HepG2 (cell line): Measurements from ENCODE around the gene IDH3A. TPM values are rescaled to one million over a fixed set of nuclear protein-coding genes. Genes with fewer than 3 reads are reported as not detected.
A peak's percentile ranks its signal among the peaks of the same experiment; 100 is the strongest.

Source experiments
- ATAC-seq: fragments of 200-7000 bp; cut with Tn5 transposase; 3 replicates; pipeline ENCODE4 v1.9.1; 2020; ENCODE audit warnings: mild to moderate bottlenecking, moderate library complexity
- BruUV-seq: library from RNA; stranded (reverse); fragments of 400-500 nt; replicated peaks from 2 replicates; lab custom pipeline; 2021; lab: Mats Ljungman, UMichigan
- CTCF ChIA-PET: fragments of 300-600 bp; formaldehyde crosslinking; extraction: SDS; loops from one replicate; lab custom pipeline; 2021; ENCODE audit warnings: low total read pairs, inconsistent platforms, low intra/inter-chr PET ratio; lab: Yijun Ruan, JAX
- POLR2A ChIA-PET: fragments of 350-600 bp; sonication (Branson Sonifier 250); formaldehyde crosslinking; loops from one replicate; lab custom pipeline; 2020; ENCODE audit warnings: antibody characterized with exemption, inconsistent platforms; lab: Yijun Ruan, JAX
- DNase-seq: peaks from one replicate; pipeline ENCODE4 v3.0.0-alpha.2; 2015; ENCODE audit warnings: low spot score
- FAIRE-seq: peaks from 3 replicates; lab custom pipeline; 2011; peaks lifted over from hg19 to GRCh38; lab: Jason Lieb, UNC
- H2AFZ ChIP-seq: one replicate; pipeline ENCODE4 v1.6.1; 2011; ENCODE audit warnings: low read length, inconsistent platforms
- H3K27ac ChIP-seq: fragments of 300-600 bp; 3 replicates; pipeline ENCODE4 v1.8.0; 2011; ENCODE audit warnings: mixed run types, mild to moderate bottlenecking, mixed read lengths, low read length, inconsistent platforms; ENCODE audit not compliant: insufficient read depth; ENCODE audit errors: extremely low read length
- H3K27me3 ChIP-seq, 2 experiments: fragments of 200-600 bp in 1 of 2; 2 replicates in 1 of 2; 3 replicates in 1 of 2; pipeline versions ENCODE4 v1.6.0 to v1.8.0; 2011; ENCODE audit warnings: low read length in 2 of 2, mild to moderate bottlenecking in 2 of 2, moderate library complexity in 2 of 2, inconsistent platforms in 1 of 2; ENCODE audit not compliant: insufficient read depth in 2 of 2, control insufficient read depth in 1 of 2
- H3K36me3 ChIP-seq, 2 experiments: fragments of 200-600 bp in 1 of 2; replicated peaks in 1 of 2; 2 replicates in 1 of 2; 3 replicates in 1 of 2; pipeline versions ENCODE4 v1.5.1 to v1.8.0; 2011; ENCODE audit warnings: low read length in 2 of 2, inconsistent platforms in 1 of 2; ENCODE audit not compliant: insufficient read depth in 2 of 2, control insufficient read depth in 1 of 2
- H3K4me1 ChIP-seq: 2 replicates; pipeline ENCODE4 v1.5.1; 2012; ENCODE audit warnings: low read length, inconsistent platforms; ENCODE audit not compliant: insufficient read depth
- H3K4me2 ChIP-seq: 2 replicates; pipeline ENCODE4 v1.6.0; 2011; ENCODE audit warnings: low read depth, low read length, inconsistent platforms
- H3K4me3 ChIP-seq, 3 experiments: fragments of 200-600 bp in 1 of 3; sonication (generic), shearing (Covaris generic) in 1 of 3; replicated peaks in 1 of 3; 2 replicates each; pipeline ENCODE4 v1.5.1; 2011 to 2016; ENCODE audit warnings: low read length in 3 of 3, inconsistent platforms in 2 of 3, low read depth in 2 of 3, mild to moderate bottlenecking in 2 of 3, control low read depth in 1 of 3, mixed read lengths in 1 of 3; ENCODE audit not compliant: insufficient read depth in 1 of 3
- H3K79me2 ChIP-seq: one replicate; pipeline ENCODE4 v1.6.1; 2011; ENCODE audit warnings: low read length, inconsistent platforms; ENCODE audit not compliant: insufficient read depth
- H3K9ac ChIP-seq: 2 replicates; pipeline ENCODE4 v1.6.0; 2011; ENCODE audit warnings: mild to moderate bottlenecking, low read depth, low read length, inconsistent platforms; ENCODE audit not compliant: insufficient read depth
- H3K9me3 ChIP-seq: 2 replicates; pipeline ENCODE4 v1.5.1; 2012; ENCODE audit warnings: mild to moderate bottlenecking, low read length
- H4K20me1 ChIP-seq: 2 replicates; pipeline ENCODE4 v1.6.0; 2011; ENCODE audit warnings: inconsistent platforms, mild to moderate bottlenecking, low read length, moderate library complexity; ENCODE audit not compliant: insufficient read depth
- HNRNPL ChIP-seq: fragments of 200-400 bp; formaldehyde crosslinking; IDR thresholded peaks from 2 replicates; pipeline ENCODE4 v1.6.1; 2017; ENCODE audit warnings: mild to moderate bottlenecking, low read depth, low read length
- ZNF331 ChIP-seq: sonication (generic); formaldehyde crosslinking; IDR thresholded peaks from 2 replicates; pipeline ENCODE4 v1.4.0; 2020; ENCODE audit warnings: missing genetic modification reagents
- WGBS: methylation state at CpG from one replicate; pipeline ENCODE4 v1.1.6; 2017; ENCODE audit warnings: low lambda C conversion rate; 5-methylcytosine and 5-hydroxymethylcytosine counted together
- in situ Hi-C: cut with HindIII; loops from 2 replicates; pipeline ENCODE4 v1.10.0; 2017; ENCODE audit warnings: low pct_unique_long_range_greater_than_20kb; ENCODE audit not compliant: extremely low pct_ligation_motif_present
- intact Hi-C: fragments of 100-400 bp; cut with micrococcal nuclease; formaldehyde crosslinking; loops from one replicate; pipeline ENCODE4 v1.10.0; 2022; ENCODE audit not compliant: unreplicated experiment
- polyA plus RNA-seq, 8 experiments: library from polyadenylated mRNA; depleted of rRNA in 3 of 8; stranded (reverse) in 7 of 8; unstranded in 1 of 8; fragments of >200 nt; fragmentation: Illumina TruSeq in 4 of 8; extraction: Trizol in 4 of 8; gene quantifications; 2 replicates each; pipeline versions ENCODE4 v1.2.1 to v1.2.3, GENCODE V29; 2011 to 2016; ENCODE audit warnings: low read depth in 4 of 8, missing spikeins in 1 of 8, mixed read lengths in 1 of 8; ENCODE audit not compliant: insufficient read depth in 1 of 8
- total RNA-seq, 5 experiments: library from RNA; depleted of rRNA; stranded (reverse); fragments of >200 nt; fragmentation: Illumina TruSeq; extraction: Trizol; gene quantifications; 2 replicates each; pipeline ENCODE4 v1.2.3, GENCODE V29; 2016; ENCODE audit warnings: low read depth in 1 of 5
- TF ChIP-seq, protein P1 (sequence below): sonication (generic); formaldehyde crosslinking; IDR thresholded peaks from 2 replicates; pipeline ENCODE4 v1.5.1; 2020; ENCODE audit warnings: mild to moderate bottlenecking, missing genetic modification reagents, moderate library complexity

IDH3A gene
- total and polyA plus RNA-seq, 2 of the 13 experiments (the other 11 are each of a cell fraction or from before 2014, with no cell fraction given) = 40.7 to 50.7 TPM

DNA sequence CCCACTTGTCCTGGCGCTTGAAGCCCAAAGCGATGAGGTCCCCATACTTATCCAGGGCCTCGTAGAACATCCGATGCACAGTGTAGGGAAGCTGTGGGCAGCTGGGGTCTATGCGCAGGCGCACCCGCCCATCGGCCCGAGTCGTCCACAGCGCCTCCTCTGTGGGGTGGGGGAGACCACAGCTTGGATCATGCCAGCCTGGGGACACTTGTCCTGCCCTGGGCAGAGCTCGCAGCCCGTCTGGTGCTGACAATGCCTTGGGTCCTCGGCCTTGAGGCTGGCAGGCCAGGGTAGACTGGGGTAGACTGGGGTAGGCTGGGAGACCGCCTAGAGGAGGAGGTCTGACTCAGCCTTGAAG is 45.4 kb downstream of the IDH3A start:
- Histone ChIP-seq H3K4me1 (no peaks in the 10 kb centered on the region), H3K36me3 (no peaks in the 10 kb centered on the region), H3K79me2 (no peaks in the 10 kb centered on the region), H3K9ac (no peak overlapping the region), H3K4me2 (no peak overlapping the region), H2AFZ (no peak overlapping the region), H4K20me1 (no peaks in the 10 kb centered on the region), H3K27me3 (peaks cover 0 to 3% of the 10 kb centered on the region in 2 experiments; a peak in 2 of 5 replicates), H3K27ac (no peak overlapping the region), H3K9me3 (no peaks in the 10 kb centered on the region), H3K4me3 (no peak overlapping the region)
- TF ChIP-seq HNRNPL (0 out of 2 replicates have a peak, but pooled peaks have one; percentile 20), ZNF331 (CRISPR knock-in tag) (no peak)
- TF ChIP-seq, protein P1, sequence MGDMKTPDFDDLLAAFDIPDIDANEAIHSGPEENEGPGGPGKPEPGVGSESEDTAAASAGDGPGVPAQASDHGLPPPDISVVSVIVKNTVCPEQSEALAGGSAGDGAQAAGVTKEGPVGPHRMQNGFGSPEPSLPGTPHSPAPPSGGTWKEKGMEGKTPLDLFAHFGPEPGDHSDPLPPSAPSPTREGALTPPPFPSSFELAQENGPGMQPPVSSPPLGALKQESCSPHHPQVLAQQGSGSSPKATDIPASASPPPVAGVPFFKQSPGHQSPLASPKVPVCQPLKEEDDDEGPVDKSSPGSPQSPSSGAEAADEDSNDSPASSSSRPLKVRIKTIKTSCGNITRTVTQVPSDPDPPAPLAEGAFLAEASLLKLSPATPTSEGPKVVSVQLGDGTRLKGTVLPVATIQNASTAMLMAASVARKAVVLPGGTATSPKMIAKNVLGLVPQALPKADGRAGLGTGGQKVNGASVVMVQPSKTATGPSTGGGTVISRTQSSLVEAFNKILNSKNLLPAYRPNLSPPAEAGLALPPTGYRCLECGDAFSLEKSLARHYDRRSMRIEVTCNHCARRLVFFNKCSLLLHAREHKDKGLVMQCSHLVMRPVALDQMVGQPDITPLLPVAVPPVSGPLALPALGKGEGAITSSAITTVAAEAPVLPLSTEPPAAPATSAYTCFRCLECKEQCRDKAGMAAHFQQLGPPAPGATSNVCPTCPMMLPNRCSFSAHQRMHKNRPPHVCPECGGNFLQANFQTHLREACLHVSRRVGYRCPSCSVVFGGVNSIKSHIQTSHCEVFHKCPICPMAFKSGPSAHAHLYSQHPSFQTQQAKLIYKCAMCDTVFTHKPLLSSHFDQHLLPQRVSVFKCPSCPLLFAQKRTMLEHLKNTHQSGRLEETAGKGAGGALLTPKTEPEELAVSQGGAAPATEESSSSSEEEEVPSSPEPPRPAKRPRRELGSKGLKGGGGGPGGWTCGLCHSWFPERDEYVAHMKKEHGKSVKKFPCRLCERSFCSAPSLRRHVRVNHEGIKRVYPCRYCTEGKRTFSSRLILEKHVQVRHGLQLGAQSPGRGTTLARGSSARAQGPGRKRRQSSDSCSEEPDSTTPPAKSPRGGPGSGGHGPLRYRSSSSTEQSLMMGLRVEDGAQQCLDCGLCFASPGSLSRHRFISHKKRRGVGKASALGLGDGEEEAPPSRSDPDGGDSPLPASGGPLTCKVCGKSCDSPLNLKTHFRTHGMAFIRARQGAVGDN (CRISPR knock-in tag) = 0 out of 2 replicates have a peak, but pooled peaks have one; percentile 16
- ChIA-PET POLR2A (interaction anchor here (0.7 kb wide), 1 partner anchor 45 kb away, joined by 3 read pairs; the partner anchor contains the start of gene IDH3A), CTCF (interaction anchor here (2.1 to 4.1 kb wide), 3 partner anchors 47 to 82 kb away, joined by 12 to 43 read pairs (median 13); partner anchors contain the start of gene CIB2)
- in situ Hi-C loops (no loop called here), intact Hi-C loops (no loop called here)
- ATAC-seq (peak; percentile 79), FAIRE-seq (no peak), DNase-seq (no peak)
- WGBS = 5% methylated on average over 4 of the region's 15 CpGs
- BruUV-seq = no TSS peak
